Endodermal cell (in vitro differentiated cells): ENCODE data around the gene POC1A. TPM values are rescaled to one million over a fixed set of nuclear protein-coding genes. Genes with fewer than 3 reads are reported as not detected.

Experiments
- DNase-seq: peaks from one replicate; pipeline ENCODE4 v3.0.0-alpha.2; 2017
- H3K27ac ChIP-seq: 2 replicates; pipeline ENCODE4 v1.5.1; 2013; ENCODE audit warnings: mild to moderate bottlenecking, low read depth, low read length, moderate library complexity
- H3K27me3 ChIP-seq: 2 replicates; pipeline ENCODE4 v1.6.1; 2013; ENCODE audit warnings: mild to moderate bottlenecking, low read length, moderate library complexity; ENCODE audit not compliant: insufficient read depth, control insufficient read depth, poor library complexity, severe bottlenecking
- H3K36me3 ChIP-seq: 2 replicates; pipeline ENCODE4 v1.7.0; 2013; ENCODE audit warnings: mild to moderate bottlenecking, low read length, moderate library complexity; ENCODE audit not compliant: control insufficient read depth, insufficient read depth
- H3K4me1 ChIP-seq: one replicate; pipeline ENCODE4 v1.7.0; 2013; ENCODE audit warnings: low read length; ENCODE audit not compliant: control insufficient read depth, insufficient read depth
- H3K4me3 ChIP-seq: 2 replicates; pipeline ENCODE4 v1.5.1; 2013; ENCODE audit warnings: mild to moderate bottlenecking, low read length, moderate library complexity
- H3K9ac ChIP-seq: 2 replicates; pipeline ENCODE4 v1.6.1; 2013; ENCODE audit warnings: mild to moderate bottlenecking, low read length, moderate library complexity; ENCODE audit not compliant: poor library complexity, severe bottlenecking; ENCODE audit errors: extremely low read depth
- H3K9me3 ChIP-seq: 2 replicates; pipeline ENCODE4 v1.6.1; 2013; ENCODE audit warnings: mild to moderate bottlenecking, low read length, moderate library complexity; ENCODE audit not compliant: control insufficient read depth
- H3K27ac Mint-ChIP-seq: 2 replicates; pipeline ENCODE4 v1.8.0; 2020; ENCODE audit warnings: mixed read lengths
- H3K27me3 Mint-ChIP-seq: 2 replicates; pipeline ENCODE4 v1.8.0; 2021; ENCODE audit warnings: mild to moderate bottlenecking, mixed read lengths; ENCODE audit not compliant: insufficient read depth
- H3K36me3 Mint-ChIP-seq: 2 replicates; pipeline ENCODE4 v1.8.0; 2020; ENCODE audit warnings: low read depth, mixed read lengths
- H3K4me1 Mint-ChIP-seq: 2 replicates; pipeline ENCODE4 v1.8.0; 2020; ENCODE audit warnings: mixed read lengths
- H3K4me3 Mint-ChIP-seq: 2 replicates; pipeline ENCODE4 v1.8.0; 2020; ENCODE audit warnings: mild to moderate bottlenecking, moderate library complexity, mixed read lengths
- H3K9me3 Mint-ChIP-seq: 2 replicates; pipeline ENCODE4 v1.8.0; 2020; ENCODE audit warnings: mild to moderate bottlenecking, mixed read lengths
- CTCF ChIP-seq: fragments of 200-600 bp; sonication (generic); conservative IDR thresholded peaks from 2 replicates; pipeline ENCODE4 v1.5.0; 2021; ENCODE audit warnings: antibody characterized with exemption, mild to moderate bottlenecking
- WGBS, 2 experiments: methylation state at CpG; one replicate each; pipeline versions ENCODE4 v1.1.5 to v1.1.7; 2013; ENCODE audit warnings: missing lambda C conversion rate in 2 of 2, mixed read lengths in 1 of 2; ENCODE audit not compliant: insufficient coverage in 1 of 2, insufficient read length in 1 of 2; 5-methylcytosine and 5-hydroxymethylcytosine counted together
- total RNA-seq, 2 donors: library from RNA; stranded (reverse); fragmentation: NEBNext Ultra II Directional in 1 of 2; extraction: Animal tissue kit (Norgen Biotek cat#: 25700) in 1 of 2; gene quantifications; 2 replicates in 1 of 2; 3 replicates in 1 of 2; pipeline ENCODE4 v1.2.1, GENCODE V29; 2021

Gene POC1A
- total RNA-seq, 2 donors from 2014 or later = 19.7 to 24.0 TPM

GRCh38 chr3:52099001-52099401, 55.2 kb downstream of the POC1A start:
- Mint-ChIP-seq H3K27me3 (no peaks in the 10 kb centered on the region), H3K36me3 (peaks cover 48% of the 10 kb centered on the region), H3K4me1 (no peaks in the 10 kb centered on the region), H3K4me3 (no peak overlapping the region), H3K9me3 (peaks cover 10% of the 10 kb centered on the region), H3K27ac (no peak overlapping the region)
- Histone ChIP-seq H3K27ac (no peak overlapping the region), H3K36me3 (peaks cover 23% of the 10 kb centered on the region), H3K4me1 (no peaks in the 10 kb centered on the region), H3K4me3 (no peak overlapping the region), H3K27me3 (no peaks in the 10 kb centered on the region), H3K9me3 (peaks cover 18% of the 10 kb centered on the region), H3K9ac (no peak overlapping the region)
- 85 to 94% methylated on average over 2 to 3 of the region's 3 CpGs for WGBS, 2 experiments
- DNase-seq = no peak
- TF ChIP-seq CTCF = no peak

- no peak for TF ChIP-seq CTCF
- peaks cover 26% of the 10 kb centered on the region for H3K36me3 ChIP-seq
- Mint-ChIP-seq H3K4me3 (no peak overlapping the region), H3K27ac (no peak overlapping the region), H3K9me3 (peaks cover 10% of the 10 kb centered on the region), H3K27me3 (no peaks in the 10 kb centered on the region), H3K36me3 (peaks cover 43% of the 10 kb centered on the region), H3K4me1 (no peaks in the 10 kb centered on the region)
- H3K9me3 ChIP-seq = peaks cover 18% of the 10 kb centered on the region
- H3K4me1 ChIP-seq = no peaks in the 10 kb centered on the region
- H3K4me3 ChIP-seq = no peak overlapping the region
- WGBS, 2 experiments = 92% methylated on average over 2 of the region's 2 CpGs; no CpG with 5 or more reads in 1 of the 2 experiments
- no peak overlapping the region for H3K9ac ChIP-seq
- H3K27ac ChIP-seq = no peak overlapping the region
- DNase-seq = no peak
- H3K27me3 ChIP-seq = no peaks in the 10 kb centered on the region
These were observed 56.2 kb downstream of the POC1A start for GRCh38 chr3:52097851-52098507.

- peaks cover 11% of the 10 kb centered on the region for H3K36me3 ChIP-seq
- H3K27ac Mint-ChIP-seq = peak overlapping the region; percentile 39
- H3K4me3 ChIP-seq = no peak overlapping the region
- H3K27me3 ChIP-seq = no peaks in the 10 kb centered on the region
- WGBS, 2 experiments = 94 to 96% methylated on average over 8 of the region's 8 CpGs
- peaks cover 25% of the 10 kb centered on the region for H3K36me3 Mint-ChIP-seq
- no peak overlapping the region for H3K27ac ChIP-seq
- H3K4me3 Mint-ChIP-seq = no peak overlapping the region
- H3K9me3 Mint-ChIP-seq = peaks cover 5% of the 10 kb centered on the region
- H3K4me1 Mint-ChIP-seq = no peaks in the 10 kb centered on the region
- H3K27me3 Mint-ChIP-seq = no peaks in the 10 kb centered on the region
- DNase-seq = no peak
- peaks cover 4% of the 10 kb centered on the region for H3K9me3 ChIP-seq
- no peaks in the 10 kb centered on the region for H3K4me1 ChIP-seq
- no peak for TF ChIP-seq CTCF
- no peak overlapping the region for H3K9ac ChIP-seq
These were observed 58.0 kb downstream of the POC1A start for GRCh38 chr3:52095990-52096775.
